Measurements from ENCODE around the gene SGK2.

The SGK2 gene

DNA sequence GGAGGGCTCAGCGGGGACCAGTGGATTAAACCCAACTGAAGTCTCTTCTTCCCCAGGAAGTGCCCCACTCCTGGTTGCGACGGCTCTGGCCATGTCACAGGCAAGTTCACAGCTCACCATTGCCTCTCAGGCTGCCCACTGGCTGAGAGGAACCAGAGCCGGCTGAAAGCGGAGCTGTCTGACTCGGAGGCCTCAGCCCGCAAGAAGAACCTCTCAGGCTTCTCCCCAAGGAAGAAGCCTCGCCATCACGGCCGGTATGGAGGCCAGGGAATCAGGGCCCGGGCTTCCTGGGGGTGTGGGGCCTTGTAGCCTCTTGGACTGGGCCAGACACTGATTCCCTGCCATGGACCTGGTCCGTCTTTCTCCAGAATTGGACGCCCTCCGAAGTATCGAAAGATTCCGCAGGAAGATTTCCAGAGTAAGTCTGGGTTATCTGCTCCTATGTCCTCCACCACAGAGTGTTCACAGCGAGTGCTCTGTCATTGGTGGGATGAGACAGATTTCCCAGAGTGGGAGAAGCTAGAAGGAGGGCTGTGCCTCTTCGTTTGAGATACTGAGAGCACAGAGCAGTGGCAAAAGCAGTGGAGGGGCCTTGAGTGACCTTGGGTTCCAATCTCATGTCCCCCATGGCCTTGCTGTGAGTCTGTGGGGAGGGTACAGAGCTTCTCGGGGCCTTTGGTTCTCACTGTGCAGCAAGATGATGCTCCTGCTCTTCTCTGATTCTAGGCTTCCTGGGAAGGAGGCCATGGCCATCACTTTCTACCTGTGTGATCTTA, 22.6 kb upstream of the SGK2 start:
- no peak for DNase-seq (ENCODE audit: low read depth)

DNA sequence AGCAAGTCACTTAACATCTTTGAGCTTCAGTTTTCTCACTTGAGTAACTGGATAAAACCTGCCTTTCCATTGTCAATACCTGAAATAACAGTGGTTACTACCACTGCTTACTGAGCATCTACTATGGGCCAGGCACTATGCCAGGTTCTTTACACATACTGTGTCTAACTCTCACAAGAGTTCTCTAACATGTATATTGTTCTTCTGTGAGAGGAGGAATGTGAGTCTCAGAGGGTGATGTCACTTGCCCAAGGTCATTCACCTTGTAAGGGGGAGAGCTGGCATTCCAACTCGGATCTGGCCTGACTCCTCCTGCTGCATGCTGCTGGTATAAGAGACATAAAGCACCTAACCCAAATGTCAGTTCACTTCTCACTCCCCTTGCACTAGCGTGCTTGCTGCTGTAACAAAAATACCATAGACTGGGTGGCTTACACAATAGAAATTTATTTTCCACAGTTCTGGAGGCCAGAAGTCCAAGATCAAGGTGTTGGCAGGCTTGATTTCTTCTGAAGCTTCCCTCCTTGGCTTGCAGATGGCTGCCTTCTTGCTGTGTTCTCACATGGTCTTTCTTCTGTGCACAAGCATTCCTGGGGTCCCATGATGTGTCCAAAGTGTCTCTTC, 21.9 kb upstream of the SGK2 start:
- no peak for DNase-seq (ENCODE audit: low read depth)

DNA sequence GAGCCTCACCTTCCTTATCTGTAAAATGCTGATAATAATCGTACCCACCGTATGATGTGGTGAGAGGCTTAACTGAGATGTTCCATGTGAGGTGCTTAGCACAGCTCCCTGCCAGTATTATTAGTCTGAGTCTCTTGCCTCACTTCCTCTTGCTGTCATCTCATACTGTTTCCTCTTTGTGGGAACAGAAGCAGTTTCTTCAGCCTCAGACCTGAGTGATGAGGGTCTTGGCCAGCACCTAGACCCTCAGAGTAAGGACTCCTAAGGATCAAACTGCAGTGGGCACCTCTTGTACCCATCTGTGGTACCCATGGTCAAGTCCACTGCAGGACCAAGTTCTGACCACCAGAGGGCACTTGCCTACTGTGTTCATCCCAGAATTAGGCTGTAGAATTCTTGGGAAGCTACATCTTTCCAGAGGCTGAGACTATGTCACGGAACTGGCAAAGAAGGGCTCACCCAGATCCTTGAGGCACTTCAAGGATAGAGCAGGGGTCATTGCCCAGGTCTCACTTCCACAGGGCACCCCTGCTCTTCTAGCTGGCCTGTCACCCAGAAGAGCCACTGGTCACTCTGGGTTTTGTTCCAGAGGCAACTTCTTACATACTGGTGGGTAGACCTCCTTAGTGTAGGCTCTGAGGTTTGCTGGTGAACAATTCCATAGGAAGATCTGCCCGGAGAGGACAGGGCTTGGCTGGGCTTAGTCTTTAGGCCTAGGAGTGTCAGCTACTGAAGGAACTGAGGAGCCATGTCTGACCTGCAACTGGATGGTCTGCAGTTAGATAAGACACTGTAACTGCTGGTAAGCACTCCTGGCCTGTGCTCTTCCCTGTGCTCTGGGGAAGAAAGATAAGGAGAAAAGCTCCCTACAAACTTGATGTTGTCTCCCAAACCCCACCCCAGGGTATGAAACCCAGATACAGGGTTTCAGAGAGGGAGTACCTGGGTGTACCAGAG, 20.6 kb upstream of the SGK2 start:
- DNase-seq (ENCODE audit: low read depth), result no peak

DNA sequence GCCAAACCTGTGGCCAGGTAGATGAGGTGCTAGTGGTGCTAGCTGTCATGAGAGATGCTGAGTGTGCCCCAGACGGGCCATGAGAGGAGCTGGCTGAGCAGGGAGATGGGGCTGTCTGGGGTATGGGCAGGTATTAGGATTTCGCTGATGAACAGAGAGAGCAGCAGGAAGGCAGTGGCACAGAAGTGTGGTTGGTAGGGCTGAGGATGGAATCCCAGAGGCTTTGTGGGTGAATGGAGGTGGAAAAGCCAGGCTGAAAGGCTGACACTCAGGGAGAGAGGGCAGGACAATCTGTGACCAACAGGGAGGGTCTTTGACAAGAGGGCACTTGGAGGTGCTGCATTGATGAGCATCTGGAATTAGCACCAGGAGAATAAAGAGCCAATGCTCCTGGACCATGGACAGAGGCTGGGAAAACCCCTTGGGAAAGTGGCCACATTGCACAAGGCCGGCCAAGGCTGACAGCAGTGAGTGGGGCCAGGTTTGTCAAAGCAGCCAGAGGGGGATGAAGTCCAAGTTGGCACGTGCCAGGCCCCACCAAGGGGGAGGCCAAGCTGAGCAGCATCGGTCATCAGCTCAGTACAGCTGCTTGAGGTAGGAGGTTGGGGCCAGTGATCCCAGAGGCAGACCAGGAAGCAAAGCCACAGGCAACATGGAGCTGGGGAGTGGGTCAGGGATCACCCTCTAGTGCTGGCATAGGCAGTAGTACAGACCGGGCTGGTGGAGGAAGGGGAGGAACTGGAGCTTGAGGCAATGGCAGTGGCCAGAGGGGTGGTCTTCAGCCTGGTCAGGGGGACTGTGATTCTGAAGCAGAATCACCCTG, 19.7 kb upstream of the SGK2 start:
- DNase-seq (ENCODE audit: low read depth), result no peak

DNA sequence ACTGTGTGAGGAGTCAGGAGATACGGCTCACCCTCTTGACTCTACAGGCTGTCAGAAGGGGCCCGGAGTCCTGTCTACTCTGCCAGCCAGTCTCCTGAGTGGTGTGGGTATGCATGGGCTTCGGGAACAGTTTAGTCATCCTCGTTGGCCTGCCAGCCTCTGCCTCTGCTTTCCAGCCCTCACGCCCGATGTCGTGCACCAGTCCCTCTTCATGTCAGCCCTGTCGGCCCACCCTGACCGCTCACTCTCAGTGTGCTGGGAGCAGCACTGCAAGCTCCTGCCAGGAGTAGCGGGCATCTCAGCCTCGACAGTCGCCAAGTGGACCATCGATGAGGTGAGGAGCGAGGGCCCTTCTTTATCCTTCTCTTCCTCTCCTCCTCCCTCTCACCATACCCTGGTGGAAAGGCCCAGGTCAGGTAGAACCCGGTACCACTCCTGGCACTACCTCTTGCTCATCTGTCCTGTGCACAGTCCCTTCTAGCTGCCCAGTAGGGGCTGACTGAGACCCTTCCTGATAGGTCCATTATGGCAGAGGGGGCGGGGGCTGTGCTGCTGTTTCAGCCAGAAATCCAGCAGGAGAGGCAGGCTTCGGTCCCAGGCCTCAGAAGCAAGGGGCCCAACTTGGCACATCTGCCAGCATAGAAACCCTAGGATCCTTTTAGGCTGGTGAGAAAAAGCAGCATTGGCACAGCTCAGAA, 18.7 kb upstream of the SGK2 start:
- DNase-seq (ENCODE audit: low read depth), result no peak

DNA sequence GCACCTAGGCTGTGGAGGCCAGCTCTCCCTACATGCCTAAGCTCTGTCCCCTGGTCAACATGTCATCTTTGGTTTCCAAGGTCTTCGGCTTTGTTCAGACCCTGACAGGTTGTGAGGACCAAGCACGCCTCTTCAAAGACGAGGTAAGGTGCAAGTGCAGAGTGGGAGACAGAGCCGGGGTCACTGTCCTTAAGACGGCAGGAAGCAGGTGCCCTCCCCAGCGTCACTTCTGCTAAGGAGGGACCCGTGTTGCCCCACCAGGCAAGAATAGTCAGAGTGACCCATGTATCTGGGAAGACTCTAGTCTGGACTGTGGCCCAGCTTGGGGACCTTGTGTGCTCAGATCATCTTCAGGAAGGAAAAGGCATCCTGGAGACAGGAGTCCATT, 18.2 kb upstream of the SGK2 start:
- DNase-seq (ENCODE audit: low read depth), result no peak

DNA sequence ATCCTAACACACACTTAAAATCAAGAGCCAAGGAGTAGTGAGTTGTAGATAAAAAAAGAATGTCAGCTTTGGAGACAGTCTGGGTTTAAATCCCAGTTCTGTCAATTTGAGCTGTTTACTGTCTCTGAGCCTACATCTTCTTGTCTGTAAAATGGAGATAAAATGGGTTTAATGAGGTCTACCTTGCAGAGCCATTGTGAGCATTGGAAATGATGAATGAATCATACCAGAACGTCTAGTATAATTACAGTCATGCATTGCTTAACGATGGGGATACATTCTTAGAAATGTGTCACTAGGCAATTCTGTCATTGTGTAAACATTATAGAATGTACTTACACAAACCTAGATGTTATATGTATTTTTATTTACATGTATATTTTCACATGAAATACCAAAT, 17.6 kb upstream of the SGK2 start:
- DNase-seq (ENCODE audit: low read depth), result peak; percentile 46

DNA sequence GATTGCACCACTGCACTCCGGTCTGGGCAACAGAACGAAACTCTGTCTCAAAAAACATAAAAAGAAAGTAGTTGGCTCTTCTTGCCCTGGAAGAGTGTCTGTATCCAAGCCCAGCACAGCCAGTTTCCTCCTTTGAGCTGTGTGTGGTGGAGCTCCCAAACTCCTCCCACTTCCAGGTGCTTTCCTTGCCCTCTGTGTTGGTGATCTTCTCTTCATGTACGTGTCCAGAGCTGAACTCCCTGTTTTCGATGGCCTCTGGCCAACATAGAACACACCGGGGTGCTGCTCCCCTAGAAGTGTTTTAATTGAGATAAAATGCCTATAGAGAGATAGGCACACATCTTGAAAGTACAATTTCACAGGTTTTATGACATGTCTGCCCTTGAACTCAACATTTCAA, 16.7 kb upstream of the SGK2 start:
- DNase-seq (ENCODE audit: low read depth), result no peak

DNA sequence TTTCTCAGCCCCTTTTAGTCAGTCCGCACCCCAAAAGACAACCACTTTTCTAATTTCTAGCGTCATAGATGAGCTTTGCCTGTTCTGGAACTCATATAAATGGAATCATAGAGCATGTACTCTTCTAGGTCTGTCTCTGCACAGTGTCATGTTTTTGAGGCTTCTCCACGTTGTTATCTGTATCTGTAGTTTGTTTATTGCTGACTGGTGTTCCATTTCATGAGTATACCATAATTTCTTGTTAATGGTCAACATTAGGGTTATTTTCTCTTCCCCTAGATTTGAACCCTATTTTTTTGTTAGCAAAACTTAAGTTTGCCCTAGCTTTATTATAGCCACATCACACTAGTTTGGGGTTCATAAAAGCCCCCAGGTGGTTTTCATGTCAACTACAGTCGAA, 16.2 kb upstream of the SGK2 start:
- no peak for DNase-seq (ENCODE audit: low read depth)

DNA sequence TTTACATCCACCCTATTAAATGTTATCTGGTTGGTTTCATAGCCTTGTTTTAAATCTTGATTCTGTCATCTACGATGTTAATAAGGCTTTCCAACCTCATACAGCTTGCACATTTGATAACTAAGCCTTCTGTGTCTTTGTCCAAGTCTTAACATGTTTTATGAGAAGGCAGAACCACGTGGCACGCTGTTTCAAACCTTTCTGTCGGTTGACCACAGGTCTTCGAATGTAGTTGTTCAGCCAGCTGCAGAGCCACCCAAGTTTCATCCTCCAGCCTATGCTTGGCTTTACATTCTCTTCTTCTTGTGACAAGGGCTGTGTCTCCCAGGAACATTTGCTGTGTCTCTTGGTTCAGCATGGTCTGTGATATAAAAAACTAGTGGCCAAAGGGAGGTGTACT, 15.7 kb upstream of the SGK2 start:
- no peak for DNase-seq (ENCODE audit: low read depth)

DNA sequence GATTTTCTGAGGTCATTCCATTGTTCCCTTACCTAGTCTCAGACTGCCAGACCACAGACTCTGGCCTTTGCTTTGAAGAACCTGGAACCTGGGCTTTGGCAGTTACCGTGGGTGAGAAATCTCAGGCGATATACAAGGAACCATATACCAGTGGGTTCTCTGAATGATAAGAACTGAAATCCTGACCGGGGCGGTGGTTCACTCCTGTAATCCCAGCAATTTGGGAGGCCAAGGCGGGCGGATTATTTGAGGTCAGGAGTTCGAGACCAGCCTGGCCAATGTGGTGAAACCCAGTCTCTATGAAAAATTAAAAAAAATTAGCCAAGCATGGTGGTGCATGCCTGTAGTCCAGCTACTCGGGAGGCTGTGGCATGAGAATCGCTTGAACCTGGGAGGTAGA, 14.3 kb upstream of the SGK2 start:
- no peak for DNase-seq (ENCODE audit: low read depth)

DNA sequence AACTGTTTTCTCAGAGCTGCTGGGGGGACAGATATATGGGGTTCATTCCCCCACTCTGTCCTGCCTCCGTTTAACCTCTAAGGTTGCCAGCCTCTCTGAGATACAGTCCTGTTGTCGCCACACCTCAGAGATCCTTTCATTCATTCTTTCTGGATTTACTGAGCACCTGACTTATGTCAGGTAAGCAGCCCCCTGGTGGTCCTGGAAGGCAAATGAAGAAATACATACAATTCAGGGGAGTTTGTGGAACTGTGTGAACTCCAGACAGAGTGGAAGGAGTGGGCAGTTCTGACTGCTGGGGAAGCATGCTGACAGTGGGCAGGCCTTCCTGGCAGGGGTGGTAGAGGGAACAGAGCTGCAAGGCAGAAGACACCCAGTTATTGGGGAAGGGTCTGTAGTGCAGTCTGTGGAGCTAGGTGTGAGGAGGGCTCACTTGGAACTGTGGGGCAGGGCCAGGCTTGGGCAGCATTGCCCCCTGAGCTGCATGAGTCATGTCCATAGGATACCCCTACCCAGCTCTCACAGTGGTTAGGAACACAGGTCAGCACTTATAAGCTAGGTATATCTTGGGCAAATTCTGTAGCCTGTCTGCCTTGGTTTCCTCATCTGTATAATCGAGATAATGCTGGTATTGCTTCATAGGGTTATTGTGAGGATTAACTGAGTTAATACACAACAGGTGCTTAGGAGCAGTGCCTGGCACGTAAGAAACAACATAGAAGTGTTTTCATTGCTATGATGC, 12.8 kb upstream of the SGK2 start:
- DNase-seq (ENCODE audit: low read depth), result no peak

DNA sequence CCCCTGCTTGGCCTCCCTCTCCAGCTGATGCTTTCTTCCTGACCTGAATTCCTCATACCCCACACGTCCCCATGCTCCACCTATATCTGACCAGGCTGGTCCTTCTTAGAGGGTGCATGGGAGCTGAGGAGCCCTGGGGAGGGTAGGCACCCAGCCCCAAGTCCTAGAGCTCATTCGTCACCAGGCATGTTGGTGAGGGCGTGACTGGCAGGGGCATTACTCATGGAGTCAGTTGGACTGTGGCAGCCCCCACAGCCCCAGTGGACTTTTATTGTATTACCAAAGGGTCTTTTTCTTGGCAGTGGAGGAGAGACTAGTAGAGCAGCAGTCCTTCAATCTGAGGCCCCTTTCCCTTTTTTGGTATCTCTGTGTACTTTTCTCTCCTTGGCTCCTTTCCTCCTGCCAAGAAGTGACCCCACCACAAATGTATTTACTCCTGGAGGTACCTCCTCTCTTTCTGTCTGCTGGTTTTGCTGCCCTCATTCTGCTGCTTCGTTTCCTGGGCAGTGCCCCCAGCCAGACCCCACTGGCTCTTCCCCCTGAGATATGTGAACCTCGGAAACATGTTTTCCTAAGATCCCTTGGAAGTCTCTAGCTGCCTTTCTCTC, 10.4 kb upstream of the SGK2 start:
- DNase-seq (ENCODE audit: low read depth), result no peak

DNA sequence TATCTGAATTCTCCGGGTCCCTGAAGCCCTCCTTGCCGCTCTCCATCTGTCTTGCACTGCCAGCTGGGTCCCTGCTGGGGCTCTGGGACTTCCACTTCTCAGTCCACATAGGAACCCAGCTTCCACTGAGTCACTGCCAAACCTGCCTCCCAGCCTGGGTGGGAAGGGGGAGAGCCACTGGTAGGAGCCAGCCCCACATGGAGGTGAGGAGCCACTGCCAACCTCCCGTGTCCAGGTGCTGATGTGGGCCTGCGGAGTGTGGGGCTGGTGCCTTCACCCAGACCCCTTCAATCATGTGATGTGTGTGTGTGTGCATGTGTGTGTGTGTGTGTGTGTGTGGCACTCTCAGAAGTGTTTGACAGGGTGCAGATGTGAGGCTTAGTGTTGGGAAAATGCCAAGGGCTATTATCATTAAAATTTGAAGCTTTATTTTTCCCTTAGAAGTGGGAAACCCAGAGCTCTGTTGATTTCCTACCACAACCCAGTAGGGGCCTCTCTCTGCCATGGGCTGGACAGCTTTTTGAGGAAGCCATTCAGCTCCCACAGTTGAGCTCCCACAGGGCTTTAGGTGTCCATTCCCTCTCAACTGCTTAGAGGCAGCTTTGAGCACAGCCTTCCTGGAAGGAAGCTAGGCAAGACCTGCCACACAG, 9.3 kb upstream of the SGK2 start:
- no peak for DNase-seq (ENCODE audit: low read depth)

DNA sequence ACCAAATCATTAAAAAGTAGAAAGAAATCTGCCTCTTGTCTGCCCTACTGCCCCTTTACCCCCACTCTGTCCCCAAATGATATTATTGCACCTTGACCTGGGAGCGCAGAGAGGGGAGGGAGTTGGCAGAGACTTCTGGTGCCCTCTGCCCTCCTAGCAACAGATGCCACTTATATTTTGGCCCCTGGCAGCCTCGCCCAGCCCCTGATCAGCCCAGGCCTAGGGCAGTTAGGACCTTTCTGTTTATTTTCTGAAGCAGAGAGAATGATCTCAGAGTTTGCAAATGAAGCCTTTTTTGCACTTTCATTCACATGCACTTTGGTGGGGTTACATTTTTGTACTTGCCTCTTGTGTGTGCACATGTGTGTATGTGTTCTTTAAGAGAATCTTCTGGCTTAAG, 8.4 kb upstream of the SGK2 start:
- no peak for DNase-seq (ENCODE audit: low read depth)

DNA sequence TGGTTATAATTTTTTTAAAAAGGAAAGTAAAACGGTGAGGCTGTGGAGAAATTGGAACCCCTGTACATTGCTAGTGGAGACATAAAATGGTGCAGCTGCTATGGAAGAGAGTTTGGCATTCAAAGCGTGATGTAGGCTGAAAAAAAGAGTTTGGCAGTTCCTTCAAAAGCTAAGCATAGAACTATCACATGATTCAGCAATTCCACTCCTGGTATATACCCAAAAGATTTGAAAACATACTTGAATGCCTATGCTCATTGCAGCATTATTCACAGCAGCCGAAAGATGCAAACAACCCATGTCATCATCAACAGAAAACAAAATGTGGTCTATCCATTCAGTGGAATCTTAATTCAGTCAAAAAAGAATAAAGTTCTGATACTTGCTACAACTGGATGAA, 4.5 kb upstream of the SGK2 start:
- no peak for DNase-seq (ENCODE audit: low read depth)

DNA sequence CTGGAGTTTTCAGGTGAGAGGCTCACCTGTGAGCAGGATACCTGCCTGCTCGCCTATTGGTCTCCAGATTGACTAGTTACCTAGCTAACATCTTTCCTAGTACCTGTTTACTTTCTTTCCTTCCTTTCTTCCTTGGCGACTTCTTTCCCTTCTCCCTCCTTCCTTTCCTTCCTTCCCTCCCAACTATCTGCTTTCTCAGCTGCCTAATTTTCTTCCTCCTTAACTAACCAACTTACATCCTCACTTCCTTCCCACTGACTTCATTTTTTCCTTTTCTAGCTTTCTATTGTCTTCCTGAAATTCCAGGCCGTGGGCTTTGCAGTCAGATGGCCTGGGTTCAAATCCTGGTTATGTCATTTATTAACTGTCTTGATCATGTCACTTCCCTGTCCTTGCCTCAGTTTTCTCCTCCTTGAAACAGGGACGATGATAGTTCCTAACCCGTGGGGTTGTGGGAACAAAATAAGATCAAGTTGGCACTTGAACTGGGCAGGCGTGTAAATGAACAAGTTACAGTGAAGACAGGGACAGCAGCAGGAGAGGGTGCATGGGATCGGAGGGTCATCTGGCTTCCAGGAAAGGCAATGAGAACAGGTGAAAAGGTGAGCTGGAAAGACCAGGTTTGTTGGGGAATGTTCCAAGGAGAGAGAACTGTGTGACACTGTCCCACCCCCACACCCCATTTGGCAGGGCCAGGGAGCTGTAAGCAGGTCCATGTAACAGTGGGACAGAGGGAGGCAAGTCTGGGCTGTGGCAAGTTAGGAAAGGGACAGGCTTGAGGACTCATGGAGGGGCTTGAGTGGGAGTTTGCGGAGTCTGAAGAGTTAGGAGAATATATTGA, 540 bp downstream of the SGK2 start:
- DNase-seq (ENCODE audit: low read depth), result no peak

DNA sequence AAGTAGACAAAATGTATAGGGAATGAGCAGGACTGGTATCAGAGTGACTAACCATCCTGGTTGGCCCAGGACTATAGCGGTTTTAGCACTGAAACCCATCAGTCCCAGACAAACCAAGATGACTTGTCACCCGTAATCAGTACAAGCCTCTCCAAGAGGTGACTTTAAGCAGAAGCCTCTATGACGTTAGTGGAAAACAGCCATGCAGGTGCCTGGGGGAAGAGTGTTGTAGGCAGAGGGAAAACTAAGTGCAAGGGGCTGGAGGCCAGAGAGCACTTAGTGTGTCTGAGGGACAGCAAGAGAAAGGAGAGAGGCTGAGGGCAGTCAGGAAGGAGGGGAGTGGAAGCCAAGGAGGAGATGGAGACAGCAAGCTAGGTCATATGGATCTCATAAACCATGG, 2.1 kb downstream of the SGK2 start:
- DNase-seq (ENCODE audit: low read depth), result no peak

DNA sequence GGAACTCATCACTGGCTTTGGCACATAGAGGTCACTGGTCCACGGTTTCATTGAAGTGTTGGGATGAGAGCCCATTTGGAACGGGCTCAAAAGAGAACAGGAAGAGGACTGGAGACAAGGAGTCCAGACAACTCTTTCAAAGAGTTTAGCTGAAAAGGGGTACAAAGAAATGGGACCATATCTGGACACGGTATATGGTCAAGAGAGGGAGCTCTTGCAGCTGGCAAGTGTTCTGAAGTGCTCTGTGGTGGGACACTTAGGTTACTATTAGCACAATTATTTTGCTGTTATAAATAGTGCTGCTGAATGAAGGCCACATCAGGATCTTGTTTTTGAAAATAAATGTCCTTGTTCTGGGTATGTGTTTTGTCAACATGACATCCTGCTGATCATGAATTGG, 4.6 kb downstream of the SGK2 start:
- no peak for DNase-seq (ENCODE audit: low read depth)

All from HS-5 (cell line).